Tibial artery (tissue), 4 donors: ENCODE results near the gene P2RX1.

Source experiments
- DNase-seq, 2 donors: peaks; one replicate each; pipeline ENCODE4 v3.0.0-alpha.2; 2019
- H3K27ac ChIP-seq, 2 donors: fragments of 200-600 bp; sonication (generic) in 1 of 2; 1 replicate in 1 of 2; 2 replicates in 1 of 2; pipeline ENCODE4 v1.5.1; 2018 to 2019; ENCODE audit warnings: mild to moderate bottlenecking in 1 of 2
- H3K27me3 ChIP-seq, 2 donors: fragments of 200-600 bp; sonication (generic) in 1 of 2; one replicate each; pipeline versions ENCODE4 v1.5.1 to v1.6.0; 2016 to 2019
- H3K36me3 ChIP-seq, 3 donors: fragments of 200-600 bp; sonication (generic) in 2 of 3; one replicate each; pipeline ENCODE4 v1.5.1; 2016 to 2019; ENCODE audit warnings: mild to moderate bottlenecking in 2 of 3
- H3K4me1 ChIP-seq, 4 donors: fragments of 200-600 bp; sonication (generic) in 2 of 4; 1 replicate in 3 of 4; 2 replicates in 1 of 4; pipeline ENCODE4 v1.5.1; 2016 to 2019
- H3K4me3 ChIP-seq, 2 donors: fragments of 200-600 bp; sonication (generic) in 1 of 2; 1 replicate in 1 of 2; 2 replicates in 1 of 2; pipeline ENCODE4 v1.5.1; 2018 to 2019; ENCODE audit warnings: mild to moderate bottlenecking in 2 of 2
- H3K9me3 ChIP-seq, 3 donors: fragments of 200-600 bp; sonication (generic) in 1 of 3; one replicate each; pipeline ENCODE4 v1.5.1; 2016 to 2019
- intact Hi-C: fragments of 100-400 bp; cut with DNase I; formaldehyde crosslinking; loops from one replicate; pipeline ENCODE4 v1.15.0; 2023; ENCODE audit warnings: low total_unique reads
- TF ChIP-seq, protein P1 (sequence below), 2 experiments: fragments of 200-600 bp in 1 of 2; fragments of 450-650 bp in 1 of 2; IDR thresholded peaks; one replicate each; pipeline ENCODE4 v1.5.1; 2017 to 2019; ENCODE audit warnings: antibody characterized with exemption in 2 of 2, mild to moderate bottlenecking in 1 of 2, moderate library complexity in 1 of 2

Gene P2RX1

DNA sequence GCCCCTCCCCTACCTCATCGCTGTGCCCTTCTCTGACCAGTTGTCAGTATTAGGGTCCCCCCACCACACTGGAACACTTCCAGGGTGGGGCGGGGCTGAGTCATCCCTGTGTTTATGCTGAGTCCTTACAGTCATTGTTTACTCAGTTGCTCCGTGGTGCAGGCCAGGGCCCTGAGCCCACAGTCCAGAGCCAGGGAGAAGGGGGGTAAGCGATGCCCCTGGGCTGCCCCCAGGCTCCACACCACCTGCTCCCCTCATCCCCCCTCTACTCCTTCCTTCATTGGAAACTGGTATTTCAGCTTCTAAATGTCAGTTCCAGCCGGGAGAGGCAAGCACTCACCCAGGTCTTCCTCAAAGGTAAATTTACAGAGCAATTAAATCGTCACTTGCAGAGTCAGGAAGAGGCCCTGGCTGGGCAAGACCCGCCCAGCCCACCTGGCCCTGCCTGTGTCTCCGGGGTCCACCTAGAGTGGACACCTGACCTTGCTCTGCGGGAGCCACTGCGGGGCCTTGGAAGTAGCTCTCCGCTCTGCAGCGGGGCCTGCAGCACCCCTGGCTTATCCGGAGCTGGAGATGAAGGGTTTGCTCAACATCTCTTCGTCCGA is 43.1 kb upstream of the P2RX1 start:
- intact Hi-C loops, result no loop called here
- no peaks in the 10 kb centered on the region for H3K36me3 ChIP-seq
- TF ChIP-seq, protein P1, sequence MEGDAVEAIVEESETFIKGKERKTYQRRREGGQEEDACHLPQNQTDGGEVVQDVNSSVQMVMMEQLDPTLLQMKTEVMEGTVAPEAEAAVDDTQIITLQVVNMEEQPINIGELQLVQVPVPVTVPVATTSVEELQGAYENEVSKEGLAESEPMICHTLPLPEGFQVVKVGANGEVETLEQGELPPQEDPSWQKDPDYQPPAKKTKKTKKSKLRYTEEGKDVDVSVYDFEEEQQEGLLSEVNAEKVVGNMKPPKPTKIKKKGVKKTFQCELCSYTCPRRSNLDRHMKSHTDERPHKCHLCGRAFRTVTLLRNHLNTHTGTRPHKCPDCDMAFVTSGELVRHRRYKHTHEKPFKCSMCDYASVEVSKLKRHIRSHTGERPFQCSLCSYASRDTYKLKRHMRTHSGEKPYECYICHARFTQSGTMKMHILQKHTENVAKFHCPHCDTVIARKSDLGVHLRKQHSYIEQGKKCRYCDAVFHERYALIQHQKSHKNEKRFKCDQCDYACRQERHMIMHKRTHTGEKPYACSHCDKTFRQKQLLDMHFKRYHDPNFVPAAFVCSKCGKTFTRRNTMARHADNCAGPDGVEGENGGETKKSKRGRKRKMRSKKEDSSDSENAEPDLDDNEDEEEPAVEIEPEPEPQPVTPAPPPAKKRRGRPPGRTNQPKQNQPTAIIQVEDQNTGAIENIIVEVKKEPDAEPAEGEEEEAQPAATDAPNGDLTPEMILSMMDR (IDR thresholded peaks at IDR 0.05), result no peak
- H3K27me3 ChIP-seq, result peaks cover 0 to 46% of the 10 kb centered on the region in 2 donors
- H3K27ac ChIP-seq, result no peak overlapping the region
- no peak overlapping the region for H3K4me3 ChIP-seq
- peaks cover 4 to 46% (median 21%) of the 10 kb centered on the region in 4 donors for H3K4me1 ChIP-seq
- no peak for DNase-seq
- H3K9me3 ChIP-seq, result no peaks in the 10 kb centered on the region

DNA sequence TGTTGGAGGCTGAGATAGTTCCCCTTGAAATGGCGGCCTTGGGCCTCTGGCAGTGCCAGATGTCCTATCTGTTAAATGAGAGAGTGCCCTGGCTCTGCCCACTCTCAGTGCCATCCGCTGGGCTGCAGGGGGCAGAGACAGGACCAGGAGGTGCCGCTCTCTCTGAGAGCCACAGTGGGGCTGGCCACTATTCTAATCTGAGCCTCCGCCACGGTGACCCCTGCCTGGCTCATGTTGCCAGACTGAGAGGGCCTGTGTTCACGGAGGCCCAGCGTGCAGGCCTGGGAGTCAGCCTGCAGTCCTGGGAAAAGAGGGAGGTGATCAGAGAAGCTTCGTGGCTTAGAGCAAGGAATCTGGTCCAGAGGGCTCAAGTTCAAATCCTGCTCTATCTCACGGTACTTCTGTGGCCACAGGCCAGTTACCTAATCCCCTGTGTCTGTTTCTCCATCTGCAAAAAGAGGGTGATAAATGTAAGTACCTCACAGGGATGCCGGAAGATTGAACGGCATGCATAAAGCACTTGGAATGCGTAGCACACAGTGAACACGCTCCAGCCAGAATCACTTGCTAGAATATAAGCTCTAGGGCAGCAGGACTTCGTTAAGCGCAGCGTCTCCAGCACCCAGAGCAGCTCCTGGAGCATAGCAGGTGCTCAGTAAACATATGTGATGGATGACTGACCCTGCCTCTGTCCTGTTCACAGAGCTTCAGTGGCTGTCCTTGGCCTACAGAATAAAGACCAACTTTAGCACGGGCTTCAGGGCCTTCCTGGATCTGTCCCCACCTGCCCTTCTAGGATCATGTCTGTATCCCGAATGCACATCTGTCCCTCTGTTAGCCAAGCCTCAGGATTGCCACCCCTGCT is 41.7 kb upstream of the P2RX1 start:
- TF ChIP-seq, protein P1 (IDR thresholded peaks at IDR 0.05), result no peak
- DNase-seq, result no peak
- H3K36me3 ChIP-seq, result no peaks in the 10 kb centered on the region
- H3K4me3 ChIP-seq, result no peak overlapping the region
- H3K9me3 ChIP-seq, result no peaks in the 10 kb centered on the region
- intact Hi-C loops, result no loop called here
- H3K27me3 ChIP-seq, result peaks cover 0 to 32% of the 10 kb centered on the region in 2 donors
- H3K27ac ChIP-seq, result no peak overlapping the region
- H3K4me1 ChIP-seq, result peaks cover under 1 to 32% (median 11%) of the 10 kb centered on the region in 4 donors

DNA sequence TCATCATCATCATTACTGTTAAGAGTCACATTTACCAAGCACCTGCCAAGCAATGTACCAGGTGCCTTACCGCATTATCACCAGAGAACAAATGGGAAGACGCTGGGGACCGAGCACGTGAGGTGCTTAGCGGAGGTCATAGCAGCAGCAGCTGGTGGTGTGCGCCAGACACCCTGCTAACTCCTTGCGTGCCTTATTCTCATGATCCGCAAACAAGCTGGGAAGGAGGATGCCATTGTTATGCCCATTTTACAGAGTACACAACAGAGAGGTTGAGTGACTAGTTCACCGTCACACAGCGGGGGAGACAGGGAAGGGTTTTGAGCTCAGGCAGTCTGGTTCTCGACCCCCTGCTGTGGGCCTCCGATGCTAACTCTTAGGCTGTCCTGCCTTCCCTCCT is 40.7 kb upstream of the P2RX1 start:
- no peak overlapping the region for H3K4me3 ChIP-seq
- H3K36me3 ChIP-seq, result no peaks in the 10 kb centered on the region
- intact Hi-C loops, result no loop called here
- TF ChIP-seq, protein P1 (IDR thresholded peaks at IDR 0.05), result no peak
- no peaks in the 10 kb centered on the region for H3K9me3 ChIP-seq
- H3K27me3 ChIP-seq, result peaks cover 0 to 22% of the 10 kb centered on the region in 2 donors
- DNase-seq, result no peak
- H3K27ac ChIP-seq, result no peak overlapping the region
- peaks cover 0 to 22% (median 3%) of the 10 kb centered on the region in 4 donors for H3K4me1 ChIP-seq

DNA sequence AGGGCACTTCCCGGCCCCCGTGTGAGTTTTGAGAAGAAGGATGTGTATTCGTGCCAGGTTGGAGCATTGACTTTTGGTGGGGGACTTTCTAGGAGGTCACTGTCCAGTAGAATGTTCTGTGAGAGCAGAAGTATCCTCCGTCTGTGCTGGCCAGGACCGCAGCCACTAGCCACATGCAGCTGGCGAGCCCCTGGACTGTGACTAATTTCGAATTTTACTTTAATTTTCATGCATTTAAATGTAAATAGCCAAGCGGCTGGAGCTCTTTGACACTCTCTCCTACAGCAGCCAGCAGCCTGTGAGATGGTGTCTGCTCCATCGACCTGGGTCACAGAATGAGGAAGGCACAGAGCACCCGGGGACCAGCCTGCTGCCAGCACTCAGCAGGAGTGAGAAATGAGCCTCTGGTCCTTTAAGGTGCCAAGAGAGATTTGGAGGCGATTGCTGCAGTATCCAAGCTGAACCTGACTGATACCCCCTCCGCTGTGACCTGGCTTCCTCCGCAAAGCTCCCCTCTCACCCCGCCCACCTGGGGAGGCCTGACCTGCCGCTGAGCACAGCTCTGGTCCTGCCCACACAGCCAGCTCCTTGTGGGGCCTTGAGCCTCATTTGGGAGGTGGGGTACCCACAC is 40.2 kb upstream of the P2RX1 start:
- intact Hi-C loops, result no loop called here
- H3K36me3 ChIP-seq, result no peaks in the 10 kb centered on the region
- H3K27me3 ChIP-seq, result peaks cover 0 to 16% of the 10 kb centered on the region in 2 donors
- H3K27ac ChIP-seq, result no peak overlapping the region
- DNase-seq, result no peak
- no peak overlapping the region for H3K4me3 ChIP-seq
- H3K9me3 ChIP-seq, result no peaks in the 10 kb centered on the region
- peaks cover 0 to 17% (median 3%) of the 10 kb centered on the region in 4 donors for H3K4me1 ChIP-seq
- TF ChIP-seq, protein P1 (IDR thresholded peaks at IDR 0.05), result no peak

DNA sequence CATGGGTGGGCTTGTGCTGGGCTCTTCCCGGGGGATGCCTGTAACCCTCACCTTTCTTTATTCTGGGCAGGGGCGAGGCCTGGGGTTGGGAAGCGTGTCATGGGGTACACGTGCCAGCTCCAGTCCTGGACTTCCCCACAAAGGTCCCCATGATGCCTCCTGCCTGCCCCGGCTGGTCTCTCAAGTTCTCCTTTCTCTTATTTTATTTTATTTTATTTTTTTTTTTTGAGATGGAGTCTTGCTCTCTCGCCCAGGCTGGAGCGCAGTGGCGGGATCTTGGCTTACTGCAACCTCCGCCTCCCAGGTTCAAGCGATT is 39.4 kb upstream of the P2RX1 start:
- no peak overlapping the region for H3K27ac ChIP-seq
- no peak overlapping the region for H3K4me3 ChIP-seq
- intact Hi-C loops, result no loop called here
- TF ChIP-seq, protein P1 (IDR thresholded peaks at IDR 0.05), result no peak
- H3K27me3 ChIP-seq, result peaks cover 0 to 8% of the 10 kb centered on the region in 2 donors
- H3K4me1 ChIP-seq, result peaks cover 0 to 14% (median 0%) of the 10 kb centered on the region in 4 donors
- H3K36me3 ChIP-seq, result peaks cover 0 to 2% (median 1%) of the 10 kb centered on the region in 3 donors
- DNase-seq, result no peak
- H3K9me3 ChIP-seq, result no peaks in the 10 kb centered on the region
